ENCODE data around the gene EXOC4.

Gene EXOC4

DNA sequence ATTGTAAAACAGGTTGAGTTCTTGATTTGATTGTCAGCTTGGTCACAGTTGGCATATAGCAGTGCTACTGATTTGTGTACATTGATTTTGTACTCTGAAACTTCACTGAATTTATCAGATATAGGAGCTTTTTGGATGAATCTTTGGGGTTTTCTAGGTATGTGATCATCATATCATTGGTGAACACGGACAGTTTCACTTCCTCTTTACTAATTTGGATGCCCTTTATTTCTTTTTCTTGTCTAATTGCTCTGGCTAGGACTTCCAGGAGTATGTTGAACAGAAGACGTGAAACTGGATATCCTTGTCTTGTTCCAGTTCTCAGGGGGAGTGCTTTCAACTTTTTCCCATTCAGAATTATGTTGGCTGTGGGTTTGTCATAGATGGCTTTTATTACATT lies 86.9 kb downstream of the EXOC4 start:
- no peak for TF ChIP-seq Cebpa-rat (IDR thresholded peaks at IDR 0.05)
- H3K9me3 ChIP-seq (replicated peaks in 1 of 11) = peaks cover 60 to 81% (median 67%) of the 10 kb centered on the region in 11 experiments
- H3K27me3 ChIP-seq = no peaks in the 10 kb centered on the region
- no peak overlapping the region for H3K9ac ChIP-seq
- no peak overlapping the region for H3K27ac ChIP-seq
- H3K4me2 ChIP-seq = no peak overlapping the region
- H3K36me3 ChIP-seq = peaks cover 45 to 87% (median 64%) of the 10 kb centered on the region in 11 experiments
- no peak overlapping the region; a peak in 1 of 20 replicates for H3K4me3 ChIP-seq
- no peaks in the 10 kb centered on the region for H3K4me1 ChIP-seq
- peaks cover 0 to 28% (median 0%) of the 10 kb centered on the region in 11 experiments; a peak in 3 of 22 replicates for H4K20me1 ChIP-seq

DNA sequence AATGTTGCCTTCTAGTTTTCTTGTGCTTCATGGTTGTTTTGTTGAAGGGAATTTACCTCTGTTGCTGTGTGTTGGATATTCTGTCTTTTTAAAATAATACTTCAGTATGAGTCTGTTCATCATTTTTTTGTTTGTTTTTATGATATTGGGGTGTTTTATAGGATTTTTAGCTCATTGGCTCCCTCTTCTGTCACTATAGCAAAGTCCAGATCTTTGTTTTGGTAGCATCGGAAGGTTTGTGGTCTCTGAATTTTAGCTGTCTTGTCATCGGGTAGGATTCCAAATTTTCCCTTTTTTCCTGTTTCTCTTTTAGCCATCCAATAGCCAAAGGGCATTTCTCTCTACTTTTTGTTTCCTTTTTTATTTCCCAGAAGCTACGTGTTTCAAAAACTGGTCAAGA lies 91.4 kb downstream of the EXOC4 start:
- Histone ChIP-seq H3K9me3 (replicated peaks in 1 of 11) (peaks cover 32 to 47% (median 37%) of the 10 kb centered on the region in 11 experiments), H3K9ac (no peak overlapping the region), H3K27ac (no peak overlapping the region), H3K36me3 (peaks cover 29 to 75% (median 38%) of the 10 kb centered on the region in 11 experiments), H4K20me1 (peaks cover 0 to 48% (median 0%) of the 10 kb centered on the region in 11 experiments; a peak in 3 of 22 replicates), H3K4me3 (no peak overlapping the region), H3K27me3 (no peaks in the 10 kb centered on the region), H3K4me2 (no peak overlapping the region), H3K4me1 (no peaks in the 10 kb centered on the region)
- TF ChIP-seq Cebpa-rat (IDR thresholded peaks at IDR 0.05) = no peak

DNA sequence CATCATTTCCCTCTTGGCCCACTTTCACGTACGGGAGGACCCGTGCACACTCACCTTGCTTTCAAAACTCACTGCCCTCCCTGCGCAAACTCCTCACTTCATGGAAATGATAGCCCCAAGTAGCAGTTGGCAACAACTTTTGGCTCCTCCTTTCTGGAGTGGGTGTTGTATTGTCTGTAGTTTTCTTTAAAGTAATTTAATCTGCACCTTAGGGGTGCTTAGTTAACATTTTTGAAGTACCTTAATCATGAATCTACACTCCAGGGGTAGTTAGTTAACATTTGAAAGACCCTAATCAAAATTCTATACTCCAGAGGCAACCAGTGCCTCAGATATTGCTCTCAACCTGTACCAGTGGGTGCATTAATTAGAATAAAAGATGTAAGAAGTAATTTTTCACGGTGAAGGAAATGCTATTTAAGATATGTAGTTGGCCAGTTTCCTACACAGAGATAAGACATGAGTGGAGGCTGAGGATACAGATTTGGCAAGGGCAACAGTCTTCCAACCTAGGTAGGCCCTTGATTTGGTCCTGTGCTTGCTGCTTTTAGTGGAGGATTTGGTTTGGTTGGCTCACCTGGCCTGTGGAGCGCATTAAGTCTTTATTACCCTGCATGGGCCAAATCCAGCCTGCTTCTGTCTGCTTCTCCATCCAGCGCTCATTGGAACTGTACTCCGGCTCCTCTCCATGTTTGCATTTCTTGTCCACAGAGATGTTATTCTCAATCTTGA lies 93.0 kb downstream of the EXOC4 start:
- Histone ChIP-seq H3K9me3 (replicated peaks in 1 of 11) (peaks cover 16 to 46% (median 34%) of the 10 kb centered on the region in 11 experiments), H3K27ac (no peak overlapping the region), H3K9ac (no peak overlapping the region), H3K36me3 (peaks cover 15 to 64% (median 27%) of the 10 kb centered on the region in 11 experiments; a peak in 18 of 22 replicates), H3K4me1 (no peaks in the 10 kb centered on the region), H3K27me3 (no peaks in the 10 kb centered on the region), H3K4me2 (no peak overlapping the region), H3K4me3 (no peak overlapping the region), H4K20me1 (peaks cover 0 to 48% (median 0%) of the 10 kb centered on the region in 11 experiments; a peak in 3 of 22 replicates)
- no peak for TF ChIP-seq Cebpa-rat (IDR thresholded peaks at IDR 0.05)

DNA sequence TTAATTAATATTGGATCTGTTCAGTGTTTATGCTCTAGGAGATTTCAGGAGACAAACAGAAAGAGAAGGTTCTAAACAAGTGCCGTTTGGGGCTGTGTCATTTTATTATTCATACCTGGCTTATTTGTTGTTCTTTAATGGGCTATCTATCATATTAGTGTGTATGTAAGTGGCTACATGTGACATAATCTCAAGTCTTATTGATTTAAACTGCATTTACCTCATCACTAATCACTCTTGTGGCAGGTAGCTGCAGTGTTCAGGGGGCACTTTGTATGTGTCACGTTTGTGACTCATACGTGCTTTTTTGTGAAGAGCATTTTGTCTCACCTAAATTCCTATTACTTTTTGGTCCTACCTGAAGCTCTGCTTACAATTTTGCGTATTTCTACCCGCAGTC lies 95.4 kb downstream of the EXOC4 start:
- Histone ChIP-seq H4K20me1 (peaks cover 0 to 34% (median 0%) of the 10 kb centered on the region in 11 experiments; a peak in 3 of 22 replicates), H3K4me2 (no peak overlapping the region), H3K9me3 (replicated peaks in 1 of 11) (peaks cover 24 to 45% (median 31%) of the 10 kb centered on the region in 11 experiments), H3K4me1 (no peaks in the 10 kb centered on the region), H3K27ac (no peak overlapping the region), H3K36me3 (peaks cover 0 to 63% (median 13%) of the 10 kb centered on the region in 11 experiments; a peak in 16 of 22 replicates), H3K4me3 (no peak overlapping the region), H3K27me3 (no peaks in the 10 kb centered on the region), H3K9ac (no peak overlapping the region)
- TF ChIP-seq Cebpa-rat (IDR thresholded peaks at IDR 0.05) = no peak

DNA sequence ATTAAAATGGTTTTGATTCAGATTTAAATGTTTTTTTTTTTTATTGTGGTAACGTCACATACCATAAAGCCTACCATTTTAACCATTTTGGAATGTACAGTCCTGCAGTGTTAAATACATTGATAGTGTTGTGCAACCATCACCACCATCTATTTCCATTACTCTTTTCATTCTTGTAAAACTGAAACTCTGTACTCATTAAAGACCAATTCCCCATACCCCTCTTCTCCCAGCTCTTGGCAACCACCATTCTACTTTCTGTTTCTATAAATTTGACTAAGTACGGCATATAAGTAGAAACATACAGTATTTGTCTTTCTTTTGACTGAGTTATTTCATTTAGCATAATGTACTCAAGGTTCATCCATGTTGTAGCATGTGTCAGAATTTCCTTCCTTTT lies 96.2 kb downstream of the EXOC4 start:
- no peak overlapping the region for H3K4me3 ChIP-seq
- no peak for TF ChIP-seq Cebpa-rat (IDR thresholded peaks at IDR 0.05)
- peaks cover 0 to 2% (median 0%) of the 10 kb centered on the region in 10 experiments; a peak in 2 of 20 replicates for H3K4me1 ChIP-seq
- H3K4me2 ChIP-seq = no peak overlapping the region
- H3K9me3 ChIP-seq (replicated peaks in 1 of 11) = peaks cover 29 to 51% (median 39%) of the 10 kb centered on the region in 11 experiments
- no peak overlapping the region for H3K27ac ChIP-seq
- no peak overlapping the region for H3K9ac ChIP-seq
- H3K27me3 ChIP-seq = no peaks in the 10 kb centered on the region
- H3K36me3 ChIP-seq = peaks cover 0 to 61% (median 13%) of the 10 kb centered on the region in 11 experiments; a peak in 16 of 22 replicates
- peaks cover 0 to 31% (median 0%) of the 10 kb centered on the region in 11 experiments; a peak in 3 of 22 replicates for H4K20me1 ChIP-seq

DNA sequence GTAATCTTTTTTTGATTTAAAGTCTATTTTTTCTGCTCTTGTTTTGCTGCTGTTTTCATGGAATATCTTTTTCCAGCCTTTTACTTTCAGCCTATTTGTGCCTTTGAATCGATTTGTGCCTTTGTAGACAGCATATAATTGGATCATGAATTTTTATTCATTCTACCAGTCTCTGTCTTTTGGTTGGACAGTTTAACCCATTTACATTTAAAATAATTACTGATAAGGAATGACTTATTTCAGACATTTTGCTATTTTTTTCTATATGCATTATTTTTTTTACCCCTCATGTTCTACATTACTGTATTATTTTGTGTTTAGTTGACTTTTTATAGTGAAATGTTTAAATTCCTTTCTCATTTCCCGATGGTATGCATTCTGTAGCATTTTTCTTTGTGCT lies 99.6 kb downstream of the EXOC4 start:
- Histone ChIP-seq H3K4me1 (peaks cover 0 to 18% (median 0%) of the 10 kb centered on the region in 10 experiments; a peak in 7 of 20 replicates), H3K4me2 (no peak overlapping the region), H3K27me3 (no peaks in the 10 kb centered on the region), H3K36me3 (peaks cover 13 to 59% (median 26%) of the 10 kb centered on the region in 11 experiments; a peak in 20 of 22 replicates), H3K27ac (no peak overlapping the region), H3K9me3 (replicated peaks in 1 of 11) (peaks cover 29 to 51% (median 39%) of the 10 kb centered on the region in 11 experiments), H4K20me1 (peaks cover 0 to 12% (median 0%) of the 10 kb centered on the region in 11 experiments; a peak in 2 of 22 replicates), H3K9ac (no peak overlapping the region), H3K4me3 (no peak overlapping the region)
- no peak for TF ChIP-seq Cebpa-rat (IDR thresholded peaks at IDR 0.05)

DNA sequence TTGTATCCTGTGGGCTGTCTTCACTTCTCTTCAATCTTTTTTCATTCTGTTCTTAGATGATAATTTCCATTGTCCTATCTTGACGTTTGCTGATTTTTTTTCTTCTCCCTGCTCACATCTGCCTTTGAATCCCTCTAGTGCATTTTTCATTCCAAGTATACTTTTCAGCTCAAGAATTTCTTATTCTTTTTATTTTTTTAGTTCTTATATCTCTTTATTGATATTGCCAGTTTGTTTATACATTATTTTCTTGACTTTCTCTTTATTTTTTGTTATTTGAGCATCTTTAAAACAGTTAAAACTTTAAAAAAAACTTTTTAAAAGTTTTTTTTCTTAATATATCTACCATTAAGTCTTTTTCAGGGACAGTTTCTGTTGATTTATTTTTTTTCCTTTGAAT lies 100.9 kb downstream of the EXOC4 start:
- Histone ChIP-seq H3K4me3 (no peak overlapping the region), H4K20me1 (peaks cover 0 to 12% (median 0%) of the 10 kb centered on the region in 11 experiments; a peak in 1 of 22 replicates), H3K27ac (no peak overlapping the region), H3K9ac (no peak overlapping the region), H3K4me1 (peaks cover 0 to 18% (median 0%) of the 10 kb centered on the region in 10 experiments; a peak in 7 of 20 replicates), H3K36me3 (peaks cover 13 to 62% (median 28%) of the 10 kb centered on the region in 11 experiments; a peak in 20 of 22 replicates), H3K27me3 (no peaks in the 10 kb centered on the region), H3K4me2 (no peak overlapping the region; a peak in 1 of 22 replicates), H3K9me3 (replicated peaks in 1 of 11) (peaks cover 29 to 51% (median 39%) of the 10 kb centered on the region in 11 experiments)
- TF ChIP-seq Cebpa-rat (IDR thresholded peaks at IDR 0.05) = no peak

DNA sequence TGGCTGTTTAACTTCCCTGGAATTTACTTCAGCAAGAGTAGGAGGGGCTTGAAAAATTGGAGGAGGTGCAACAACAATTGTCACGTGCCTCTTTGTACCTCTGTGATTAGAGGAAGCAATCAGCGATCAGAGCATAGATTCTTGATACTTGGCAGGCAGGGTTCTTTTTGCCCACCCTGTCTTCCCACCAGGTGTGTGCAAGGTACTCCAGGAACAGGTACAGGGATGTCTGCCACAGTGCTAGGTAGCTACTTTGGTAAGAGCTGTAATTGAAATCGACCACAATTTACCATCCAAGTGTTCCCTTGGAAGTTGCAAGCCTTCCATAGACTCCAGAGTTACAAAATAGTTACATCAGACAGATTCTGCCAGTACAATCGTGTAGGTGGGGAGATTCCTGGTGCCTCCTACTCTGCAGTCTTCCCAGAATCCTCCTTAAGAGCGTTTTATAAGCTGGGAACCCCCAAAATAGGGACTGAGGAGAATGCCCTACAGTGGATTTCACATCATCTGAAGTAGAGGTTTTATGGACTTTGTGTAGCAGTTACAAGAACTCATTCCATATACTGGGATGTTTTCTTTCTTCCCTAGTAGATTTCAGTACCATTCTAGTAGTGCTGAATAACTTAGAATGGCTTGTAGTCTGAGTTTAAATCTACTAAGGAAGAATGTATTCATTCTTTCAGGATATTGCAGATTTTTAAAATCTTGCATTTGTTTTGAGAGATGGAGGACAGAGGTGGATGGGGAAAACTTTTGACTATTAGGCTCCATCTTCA lies 101.9 kb downstream of the EXOC4 start:
- H3K4me1 ChIP-seq = peaks cover 0 to 18% (median 0%) of the 10 kb centered on the region in 10 experiments; a peak in 7 of 20 replicates
- H3K4me2 ChIP-seq = peak overlapping the region in 5 of 11 experiments; percentile 9 to 58 (median 27); a peak in 6 of 22 replicates
- no peak overlapping the region for H3K27ac ChIP-seq
- peaks cover 0 to 14% (median 0%) of the 10 kb centered on the region in 11 experiments; a peak in 1 of 22 replicates for H4K20me1 ChIP-seq
- H3K27me3 ChIP-seq = no peaks in the 10 kb centered on the region
- TF ChIP-seq Cebpa-rat (IDR thresholded peaks at IDR 0.05) = no peak
- H3K9ac ChIP-seq = no peak overlapping the region
- H3K9me3 ChIP-seq (replicated peaks in 1 of 11) = peaks cover 27 to 44% (median 36%) of the 10 kb centered on the region in 11 experiments
- H3K4me3 ChIP-seq = no peak overlapping the region
- H3K36me3 ChIP-seq = peaks cover 13 to 60% (median 23%) of the 10 kb centered on the region in 11 experiments; a peak in 20 of 22 replicates
